AG04449 (cell line): ENCODE measurements around the gene NTRK2.

Experiments used
- CTCF ChIA-PET: fragments of 350-600 bp; formaldehyde crosslinking; extraction: SDS; loops from one replicate; lab custom pipeline; 2021; ENCODE audit warnings: antibody characterized with exemption; lab: Yijun Ruan, JAX
- POLR2A ChIA-PET: fragments of 400-600, 350-600 bp; formaldehyde crosslinking; extraction: SDS; loops from one replicate; lab custom pipeline; 2020; ENCODE audit warnings: antibody characterized with exemption, inconsistent platforms; lab: Yijun Ruan, JAX
- DNase-seq: peaks from one replicate; pipeline ENCODE4 v3.0.0-alpha.2; 2010; ENCODE audit warnings: low read depth, low spot score
- H3K4me3 ChIP-seq: 2 replicates; pipeline ENCODE4 v1.5.1; 2011; ENCODE audit warnings: low read depth, mild to moderate bottlenecking, control low read depth, low read length
- TF ChIP-seq, protein P1 (sequence below): IDR thresholded peaks from one replicate; pipeline ENCODE4 v1.5.1; 2011; ENCODE audit warnings: mild to moderate bottlenecking, moderate library complexity, low read length, control low read depth, inconsistent platforms; ENCODE audit not compliant: insufficient read depth; ENCODE audit errors: missing control alignments

NTRK2 gene

DNA sequence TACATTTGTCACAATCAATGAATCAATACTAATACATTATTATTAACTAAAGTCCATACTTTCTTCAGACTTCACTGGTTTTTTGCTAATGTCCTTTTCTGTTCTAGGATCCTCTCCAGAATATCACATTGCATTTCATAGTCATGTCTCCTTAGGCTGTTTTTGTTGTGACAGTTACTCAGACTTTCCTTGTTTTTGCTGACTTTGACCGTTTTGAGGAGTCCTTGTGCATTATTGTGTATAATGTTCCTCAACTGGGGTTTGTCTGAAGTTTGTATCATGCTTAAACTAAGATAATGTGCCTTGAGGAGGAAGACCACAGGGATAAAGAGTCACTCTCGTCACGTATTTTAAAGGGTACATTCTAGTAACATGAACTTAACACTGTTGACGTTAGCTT, 376.9 kb downstream of the NTRK2 start:
- ChIA-PET CTCF (no interaction called here), POLR2A (no interaction called here)
- H3K4me3 ChIP-seq, result no peak overlapping the region
- TF ChIP-seq, protein P1, sequence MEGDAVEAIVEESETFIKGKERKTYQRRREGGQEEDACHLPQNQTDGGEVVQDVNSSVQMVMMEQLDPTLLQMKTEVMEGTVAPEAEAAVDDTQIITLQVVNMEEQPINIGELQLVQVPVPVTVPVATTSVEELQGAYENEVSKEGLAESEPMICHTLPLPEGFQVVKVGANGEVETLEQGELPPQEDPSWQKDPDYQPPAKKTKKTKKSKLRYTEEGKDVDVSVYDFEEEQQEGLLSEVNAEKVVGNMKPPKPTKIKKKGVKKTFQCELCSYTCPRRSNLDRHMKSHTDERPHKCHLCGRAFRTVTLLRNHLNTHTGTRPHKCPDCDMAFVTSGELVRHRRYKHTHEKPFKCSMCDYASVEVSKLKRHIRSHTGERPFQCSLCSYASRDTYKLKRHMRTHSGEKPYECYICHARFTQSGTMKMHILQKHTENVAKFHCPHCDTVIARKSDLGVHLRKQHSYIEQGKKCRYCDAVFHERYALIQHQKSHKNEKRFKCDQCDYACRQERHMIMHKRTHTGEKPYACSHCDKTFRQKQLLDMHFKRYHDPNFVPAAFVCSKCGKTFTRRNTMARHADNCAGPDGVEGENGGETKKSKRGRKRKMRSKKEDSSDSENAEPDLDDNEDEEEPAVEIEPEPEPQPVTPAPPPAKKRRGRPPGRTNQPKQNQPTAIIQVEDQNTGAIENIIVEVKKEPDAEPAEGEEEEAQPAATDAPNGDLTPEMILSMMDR, result no peak
- DNase-seq, result no peak

DNA sequence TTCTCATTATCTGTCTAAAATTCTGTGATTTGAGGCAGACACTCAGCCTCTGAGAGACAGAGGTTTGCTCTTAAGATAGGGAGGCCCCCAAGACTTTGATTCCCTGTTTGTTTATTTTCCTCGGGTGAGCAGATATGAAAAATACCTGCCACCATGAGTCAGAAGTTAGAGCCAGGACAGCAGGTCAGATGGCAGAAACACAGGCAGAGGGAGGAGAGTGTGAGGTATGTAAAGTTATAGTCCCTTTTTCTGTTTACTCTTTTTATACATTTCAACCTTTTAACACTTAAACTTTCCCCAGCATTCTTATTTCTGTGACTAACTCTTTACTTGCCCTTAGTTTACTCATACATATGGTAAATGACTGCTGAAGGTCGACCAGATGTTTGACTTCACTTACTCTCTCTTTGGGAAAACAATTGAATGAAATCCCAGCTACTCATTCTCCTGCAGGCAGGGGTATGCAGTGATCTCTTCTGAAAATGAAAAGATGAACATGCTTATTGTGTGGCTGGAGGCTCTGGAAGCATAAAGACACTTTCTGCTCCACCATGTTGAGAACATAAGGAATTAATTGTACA, 383.8 kb downstream of the NTRK2 start:
- H3K4me3 ChIP-seq, result no peak overlapping the region
- CTCF ChIA-PET, result no interaction called here
- POLR2A ChIA-PET, result no interaction called here
- no peak for DNase-seq
- TF ChIP-seq, protein P1, result no peak

DNA sequence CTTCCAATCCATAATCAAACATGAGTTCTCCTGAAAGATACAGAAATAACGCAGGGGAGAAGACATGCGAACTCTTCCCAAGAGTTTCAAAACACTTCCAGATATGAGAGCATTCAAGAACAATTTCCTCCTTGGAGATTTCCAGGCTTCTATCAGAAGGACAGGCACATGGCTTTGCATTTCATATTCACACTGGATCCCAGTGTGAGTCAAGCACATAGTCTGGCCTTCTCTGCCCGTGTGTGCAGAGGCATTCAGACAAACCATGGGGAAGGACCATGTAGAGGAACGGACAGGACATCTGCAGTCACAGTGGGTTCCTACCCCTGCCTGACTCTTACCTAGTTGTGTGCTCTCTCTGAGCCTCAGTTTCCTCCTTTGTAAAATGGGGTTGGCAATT, 384.5 kb downstream of the NTRK2 start:
- no peak overlapping the region for H3K4me3 ChIP-seq
- ChIA-PET POLR2A (no interaction called here), CTCF (no interaction called here)
- DNase-seq, result no peak
- TF ChIP-seq, protein P1, result no peak

DNA sequence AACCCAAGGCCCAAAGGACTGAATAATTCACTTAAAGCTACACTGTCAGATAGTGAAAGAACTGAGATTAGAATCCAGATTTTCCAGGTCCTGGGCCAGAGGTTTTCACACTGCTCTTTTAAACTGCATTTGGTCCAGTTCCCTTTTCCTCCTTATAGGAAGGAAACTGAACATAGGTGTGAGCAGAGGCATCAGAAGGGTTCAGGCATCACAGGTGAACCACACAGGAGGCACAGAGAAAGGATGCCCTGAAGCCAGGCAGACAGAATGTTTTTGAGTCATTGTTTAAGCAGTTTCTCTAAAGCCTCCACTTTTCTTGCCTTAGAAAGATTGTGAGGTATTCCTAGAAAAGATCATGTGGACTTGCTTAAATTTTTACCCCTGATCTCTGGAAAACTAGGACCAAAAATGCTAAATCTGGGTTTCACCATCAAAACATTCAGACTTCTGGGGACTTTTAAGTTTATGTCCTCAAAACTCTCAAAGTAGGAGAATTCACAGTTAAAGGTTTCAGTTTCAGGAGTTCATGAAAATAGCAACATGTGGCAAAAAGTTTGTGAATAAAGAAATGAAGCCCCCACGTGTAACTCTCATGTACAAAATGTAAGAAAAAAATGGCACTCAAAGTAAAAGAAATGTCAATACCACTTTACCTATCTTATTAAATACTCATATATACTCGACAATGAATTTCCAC, 386.1 kb downstream of the NTRK2 start:
- CTCF ChIA-PET, result no interaction called here
- no peak for DNase-seq
- POLR2A ChIA-PET, result no interaction called here
- no peak overlapping the region for H3K4me3 ChIP-seq
- TF ChIP-seq, protein P1, result no peak

DNA sequence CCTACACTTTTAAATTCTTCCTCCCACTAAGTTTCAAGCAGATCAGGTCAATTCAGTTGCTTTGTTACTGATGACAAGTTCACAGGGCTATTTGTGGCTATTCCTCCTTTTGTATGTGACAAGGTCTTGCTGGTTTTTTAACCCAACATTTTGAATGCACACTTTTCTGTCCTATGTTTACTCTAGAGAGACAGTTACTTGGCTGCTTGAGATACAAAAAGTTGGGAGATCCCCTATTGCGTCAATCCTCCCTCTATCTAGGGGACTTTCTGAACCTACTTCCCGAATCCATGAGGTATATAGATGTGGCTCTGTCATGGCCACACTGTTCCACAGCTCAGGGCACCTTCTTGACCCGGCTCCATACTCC, 386.7 kb downstream of the NTRK2 start:
- ChIA-PET CTCF (no interaction called here), POLR2A (no interaction called here)
- TF ChIP-seq, protein P1, result no peak
- DNase-seq, result no peak
- H3K4me3 ChIP-seq, result no peak overlapping the region

DNA sequence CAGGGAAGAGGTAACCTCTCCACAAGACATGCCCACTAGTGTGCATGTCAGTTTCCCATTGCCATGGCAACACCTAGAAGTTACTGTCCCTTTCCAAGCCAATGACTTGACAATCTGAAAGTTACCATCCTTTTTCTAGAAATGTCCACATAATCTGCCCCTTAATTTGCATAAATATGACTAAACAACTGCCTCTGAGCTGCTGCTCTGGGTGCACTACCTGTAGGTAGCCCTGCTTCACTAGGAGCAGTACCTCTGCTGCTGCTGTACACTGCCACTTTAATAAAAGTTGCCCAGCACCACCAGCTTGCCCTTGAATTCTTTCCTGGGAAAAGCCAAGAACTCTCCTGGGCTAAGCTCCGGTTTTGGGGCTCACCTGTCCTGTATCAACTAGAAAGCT, 392.4 kb downstream of the NTRK2 start:
- no peak overlapping the region for H3K4me3 ChIP-seq
- CTCF ChIA-PET, result no interaction called here
- POLR2A ChIA-PET, result no interaction called here
- no peak for DNase-seq
- TF ChIP-seq, protein P1, result no peak
